GM18526 (cell line): ENCODE results near the gene CEMP1.

Source experiments
- POLR2A ChIP-seq: IDR thresholded peaks from 3 replicates; pipeline ENCODE4 v1.6.1; 2011; ENCODE audit not compliant: insufficient read length; ENCODE audit errors: extremely low read depth

The CEMP1 gene

GRCh38 chr16:2526135-2526534 is 5.1 kb downstream of the CEMP1 start:
- TF ChIP-seq POLR2A, result no peak

DNA sequence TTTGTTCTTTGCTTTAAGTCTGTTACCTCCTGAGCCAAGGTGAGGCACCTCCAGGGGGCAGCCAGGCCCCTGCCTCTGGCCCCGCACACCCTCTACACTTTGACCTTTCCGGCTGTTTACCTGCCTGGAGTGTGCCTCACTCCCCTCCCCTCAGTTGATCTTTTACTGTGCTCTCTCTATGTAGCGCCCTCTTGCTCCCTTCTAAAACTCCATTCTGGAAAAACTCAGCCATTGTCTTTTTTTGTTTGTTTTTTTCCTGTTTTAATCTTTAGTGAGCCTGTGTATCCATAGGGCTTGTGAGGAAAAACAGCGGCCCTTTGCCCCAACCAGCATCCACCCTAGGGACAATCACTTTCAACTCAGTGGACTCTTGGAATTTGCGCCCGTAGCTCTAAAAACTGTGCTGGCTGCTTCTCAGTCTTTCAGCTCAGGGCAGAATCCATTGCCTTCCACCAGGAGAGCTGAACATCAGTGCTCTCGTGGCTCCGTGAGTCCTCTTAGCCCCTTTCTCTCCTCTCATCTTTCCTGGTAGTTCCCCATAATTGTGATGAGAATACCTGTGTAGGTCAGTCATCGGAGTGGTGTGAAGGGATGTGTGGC is 6.8 kb downstream of the CEMP1 start:
- no peak for TF ChIP-seq POLR2A

GRCh38 chr16:2523801-2524231 is 7.4 kb downstream of the CEMP1 start:
- no peak for TF ChIP-seq POLR2A

GRCh38 chr16:2520784-2521531 is 10.2 kb downstream of the CEMP1 start:
- TF ChIP-seq POLR2A, result no peak

- peak; percentile 57 for TF ChIP-seq POLR2A
These were observed 11.0 kb downstream of the CEMP1 start, which contains the start of gene AMDHD2 for GRCh38 chr16:2520097-2520783. TSS of gene AMDHD2 (plus strand) at chr16:2520371. CDS start at chr16:2520459, 88 bp downstream.

GRCh38 chr16:2519711-2520080 is 11.5 kb downstream of the CEMP1 start:
- TF ChIP-seq POLR2A, result peak; percentile 15

- no peak for TF ChIP-seq POLR2A
These were observed 12.1 kb downstream of the CEMP1 start for GRCh38 chr16:2518823-2519710.

DNA sequence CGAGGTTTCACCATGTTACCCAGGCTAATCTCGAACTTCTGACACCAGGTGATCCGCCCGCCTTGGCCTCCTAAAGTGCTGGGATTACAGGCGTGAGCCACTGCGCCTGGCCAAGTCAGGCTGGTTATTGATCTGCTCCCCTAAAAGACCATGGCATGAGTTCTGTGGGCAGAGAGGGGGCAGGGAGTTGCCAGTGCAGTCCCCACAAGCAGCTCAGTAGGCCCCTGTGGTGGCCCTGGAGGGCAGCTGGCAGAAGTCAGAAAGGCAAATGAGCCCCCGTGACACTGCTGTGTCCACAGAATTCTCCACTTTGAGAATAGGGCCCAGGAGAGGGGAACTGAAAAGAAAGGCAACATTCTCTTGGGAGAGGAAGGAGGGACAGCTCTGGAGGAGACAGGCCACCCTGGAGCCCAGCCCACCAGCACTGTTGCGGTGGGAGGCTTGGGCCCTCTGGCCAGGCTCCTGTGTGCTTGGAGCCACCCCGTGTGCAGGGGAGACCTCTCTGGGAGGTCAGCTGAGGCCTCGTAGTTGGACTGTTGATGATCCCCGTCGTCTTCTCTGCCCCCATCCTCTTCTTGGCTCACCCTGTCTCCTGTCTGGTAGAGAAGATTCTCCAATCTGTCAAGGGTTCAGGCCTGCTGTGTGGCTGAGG is 13.1 kb downstream of the CEMP1 start:
- no peak for TF ChIP-seq POLR2A

GRCh38 chr16:2516391-2517240 is 14.6 kb downstream of the CEMP1 start:
- TF ChIP-seq POLR2A, result no peak

DNA sequence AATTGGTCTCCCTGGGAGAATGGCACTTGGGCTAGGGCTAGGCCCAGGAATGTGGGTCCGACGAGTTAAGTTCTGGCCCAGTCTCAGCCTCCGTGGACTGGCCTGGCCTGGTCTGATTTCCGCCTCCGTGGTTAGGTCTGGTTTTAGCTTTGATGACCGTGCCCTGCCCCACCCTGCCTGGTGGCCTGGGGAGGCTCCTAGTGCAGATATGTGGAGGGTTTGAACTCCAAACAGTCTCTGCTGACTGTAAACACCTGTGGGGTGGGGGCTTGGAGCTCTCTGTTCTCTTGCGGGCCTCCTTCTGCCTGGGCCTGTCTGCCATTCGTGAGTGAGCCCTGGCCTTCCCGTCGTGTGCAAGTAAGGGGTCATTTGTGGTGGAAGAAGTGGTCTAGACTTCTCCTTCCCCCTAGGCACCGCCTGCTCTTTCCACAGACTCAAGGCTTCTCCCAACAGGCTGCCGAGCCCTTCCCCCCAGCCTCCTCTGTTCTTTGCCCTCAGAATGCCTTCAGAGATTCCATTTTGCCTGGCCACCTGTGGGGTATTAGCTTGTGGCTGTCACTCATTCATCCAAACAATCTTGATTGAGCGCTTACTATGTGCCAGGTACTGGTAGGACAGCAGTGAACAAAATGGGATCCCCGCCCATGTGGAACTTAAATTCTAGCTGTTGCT is 15.9 kb downstream of the CEMP1 start:
- TF ChIP-seq POLR2A, result no peak

GRCh38 chr16:2514333-2515179 is 16.7 kb downstream of the CEMP1 start:
- TF ChIP-seq POLR2A, result no peak
